CD4-positive, CD25-positive, alpha-beta regulatory T cell (primary cell): ENCODE measurements around the gene PPM1F. TPM values are rescaled to one million over a fixed set of nuclear protein-coding genes. Genes with fewer than 3 reads are reported as not detected.

Source experiments
- ATAC-seq, 2 donors: fragments of 150-1000 bp; cut with Tn5 transposase; one replicate each; pipeline ENCODE4 v1.10.0; 2021; ENCODE audit warnings: low read depth in 2 of 2, moderate number of reproducible peaks in 2 of 2, moderate library complexity in 1 of 2
- DNase-seq, 3 donors: peaks; one replicate each; pipeline versions ENCODE4 v3.0.0 to v3.0.0-alpha.2; 2012 to 2022; ENCODE audit warnings: mixed read lengths in 1 of 3
- H3K27ac ChIP-seq: one replicate; pipeline ENCODE4 v1.7.0; 2013; ENCODE audit warnings: mild to moderate bottlenecking, low read length; ENCODE audit not compliant: insufficient read depth, poor library complexity, severe bottlenecking
- H3K27me3 ChIP-seq: one replicate; pipeline ENCODE4 v1.7.0; 2013; ENCODE audit warnings: low read length; ENCODE audit not compliant: control insufficient read depth, insufficient read depth
- H3K36me3 ChIP-seq: one replicate; pipeline ENCODE4 v1.7.0; 2013; ENCODE audit warnings: mild to moderate bottlenecking, low read length, moderate library complexity; ENCODE audit not compliant: control insufficient read depth, insufficient read depth
- H3K4me1 ChIP-seq: 2 replicates; pipeline ENCODE4 v1.7.0; 2013; ENCODE audit warnings: mild to moderate bottlenecking, low read length; ENCODE audit not compliant: insufficient read depth, control insufficient read depth, poor library complexity, severe bottlenecking
- H3K4me3 ChIP-seq: one replicate; pipeline ENCODE4 v1.7.0; 2013; ENCODE audit warnings: low read depth, mild to moderate bottlenecking, low read length, moderate library complexity
- H3K9me3 ChIP-seq, 2 experiments: 1 replicate in 1 of 2; 2 replicates in 1 of 2; pipeline ENCODE4 v1.7.0; 2013; ENCODE audit warnings: low read length in 2 of 2, mild to moderate bottlenecking in 1 of 2, moderate library complexity in 1 of 2; ENCODE audit not compliant: control insufficient read depth in 2 of 2
- H3K27ac Mint-ChIP-seq, 3 donors: one replicate each; pipeline ENCODE4 v1.8.0; 2020 to 2022; ENCODE audit warnings: mild to moderate bottlenecking in 3 of 3, mixed read lengths in 3 of 3, moderate library complexity in 2 of 3
- H3K27me3 Mint-ChIP-seq: one replicate; pipeline ENCODE4 v1.8.0; 2022; ENCODE audit warnings: mild to moderate bottlenecking, mixed read lengths
- H3K36me3 Mint-ChIP-seq: one replicate; pipeline ENCODE4 v1.8.0; 2020; ENCODE audit warnings: mixed read lengths
- H3K4me1 Mint-ChIP-seq, 4 donors: one replicate each; pipeline ENCODE4 v1.8.0; 2020 to 2022; ENCODE audit warnings: mixed read lengths in 4 of 4, mild to moderate bottlenecking in 1 of 4
- H3K4me3 Mint-ChIP-seq, 4 donors: one replicate each; pipeline ENCODE4 v1.8.0; 2020 to 2022; ENCODE audit warnings: mild to moderate bottlenecking in 4 of 4, mixed read lengths in 4 of 4, moderate library complexity in 3 of 4
- H3K9me3 Mint-ChIP-seq, 7 donors: one replicate each; pipeline ENCODE4 v1.8.0; 2020 to 2022; ENCODE audit warnings: mixed read lengths in 7 of 7, mild to moderate bottlenecking in 3 of 7, moderate library complexity in 2 of 7
- polyA plus RNA-seq, 4 donors: library from polyadenylated mRNA; unstranded; fragments of 300-500 nt; fragmentation: Illumina TruSeq; gene quantifications; one replicate each; pipeline ENCODE4 v1.2.3, GENCODE V29; 2021
- total RNA-seq: library from RNA; stranded (reverse); gene quantifications from one replicate; pipeline ENCODE4 v1.2.3, GENCODE V29; 2022

Gene PPM1F
- total and polyA plus RNA-seq, 5 donors from 2014 or later: 5.6 to 19.6 (median 7.1) TPM

DNA sequence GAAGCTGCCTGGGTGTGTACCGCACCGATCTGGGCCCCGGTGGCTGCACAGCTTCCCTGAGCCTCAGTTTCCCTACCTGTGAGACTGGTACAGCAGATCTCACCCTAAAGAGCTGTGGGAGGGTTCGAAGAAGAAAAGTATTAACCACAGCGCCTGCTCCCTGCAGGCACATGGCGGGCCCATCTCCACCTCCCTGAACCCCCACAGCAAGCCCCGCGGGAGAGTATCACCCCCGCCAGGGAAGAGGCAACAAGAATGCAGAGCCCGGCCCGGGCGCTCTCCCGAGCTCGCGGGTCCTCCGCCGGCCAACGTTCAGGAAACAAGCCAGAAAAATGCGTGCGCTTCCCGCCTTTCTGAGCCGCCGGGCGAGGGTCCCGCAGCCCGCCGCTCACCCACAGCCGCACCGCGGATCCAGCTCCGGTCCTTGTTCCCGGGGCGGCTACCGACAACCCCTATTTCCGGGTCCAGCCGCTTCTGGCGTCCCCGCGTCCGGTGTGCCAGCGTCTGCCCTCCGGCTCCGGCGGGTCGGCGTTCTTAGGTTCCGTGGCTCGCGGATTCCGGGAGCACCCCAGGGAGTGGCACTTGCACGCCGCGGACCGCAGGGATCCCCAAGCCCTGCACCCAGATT is 29.8 kb upstream of the PPM1F start, which contains the start of gene TOP3B:
TSS of gene TOP3B (minus strand) at position 450 of the 628 bp plus-strand sequence. CDS start 7,078 bp downstream, outside the sequence.
- H3K4me1 Mint-ChIP-seq: peaks cover 12 to 49% (median 17%) of the 10 kb centered on the region in 4 donors
- Histone ChIP-seq H3K36me3 (peaks cover 7% of the 10 kb centered on the region), H3K4me1 (peaks cover 16% of the 10 kb centered on the region), H3K27ac (peak within 1 kb of the TSS; percentile 69), H3K4me3 (peak within 1 kb of the TSS; percentile 71), H3K9me3 (no peaks in the 10 kb centered on the region), H3K27me3 (no peaks in the 10 kb centered on the region)
- peak; percentile 63 to 88 (median 76) for DNase-seq
- H3K27me3 Mint-ChIP-seq: no peaks in the 10 kb centered on the region
- H3K4me3 Mint-ChIP-seq: peak within 1 kb of the TSS; percentile 87 to 95 (median 90)
- ATAC-seq: peak; percentile 84 to 87
- H3K36me3 Mint-ChIP-seq: peaks cover 3% of the 10 kb centered on the region
- H3K27ac Mint-ChIP-seq: peak within 1 kb of the TSS; percentile 84 to 92 (median 92)
- no peaks in the 10 kb centered on the region for H3K9me3 Mint-ChIP-seq

DNA sequence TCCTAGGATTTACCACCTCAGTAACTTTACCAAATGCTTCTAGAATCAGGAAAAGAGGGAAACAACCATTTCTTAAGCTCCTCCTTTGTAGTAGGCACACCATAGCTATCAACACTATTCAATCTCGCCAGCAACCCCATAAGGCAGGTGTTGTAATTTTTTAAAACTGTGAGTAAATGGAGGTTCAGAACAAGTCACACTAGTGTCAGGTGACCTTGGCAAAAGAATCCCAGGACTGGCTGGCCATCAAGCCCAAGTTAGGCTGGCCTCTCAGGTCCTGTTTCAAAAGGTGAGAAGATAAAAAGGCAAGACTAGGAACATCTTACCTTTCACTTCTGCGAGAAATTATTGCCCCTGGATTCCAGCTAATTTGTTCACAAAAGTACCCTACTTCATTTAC is 29.2 kb upstream of the PPM1F start:
- peak overlapping the region; percentile 87 to 95 (median 90) for H3K4me3 Mint-ChIP-seq
- Histone ChIP-seq H3K36me3 (peaks cover 7% of the 10 kb centered on the region), H3K4me3 (peak overlapping the region; percentile 70), H3K4me1 (peaks cover 16% of the 10 kb centered on the region), H3K27ac (peak overlapping the region; percentile 69), H3K9me3 (no peaks in the 10 kb centered on the region), H3K27me3 (no peaks in the 10 kb centered on the region)
- H3K36me3 Mint-ChIP-seq: peaks cover 3% of the 10 kb centered on the region
- DNase-seq (no peak), ATAC-seq (no peak)
- no peaks in the 10 kb centered on the region for H3K9me3 Mint-ChIP-seq
- peaks cover 12 to 51% (median 18%) of the 10 kb centered on the region in 4 donors for H3K4me1 Mint-ChIP-seq
- no peaks in the 10 kb centered on the region for H3K27me3 Mint-ChIP-seq
- H3K27ac Mint-ChIP-seq: peak overlapping the region; percentile 84 to 92 (median 92)

DNA sequence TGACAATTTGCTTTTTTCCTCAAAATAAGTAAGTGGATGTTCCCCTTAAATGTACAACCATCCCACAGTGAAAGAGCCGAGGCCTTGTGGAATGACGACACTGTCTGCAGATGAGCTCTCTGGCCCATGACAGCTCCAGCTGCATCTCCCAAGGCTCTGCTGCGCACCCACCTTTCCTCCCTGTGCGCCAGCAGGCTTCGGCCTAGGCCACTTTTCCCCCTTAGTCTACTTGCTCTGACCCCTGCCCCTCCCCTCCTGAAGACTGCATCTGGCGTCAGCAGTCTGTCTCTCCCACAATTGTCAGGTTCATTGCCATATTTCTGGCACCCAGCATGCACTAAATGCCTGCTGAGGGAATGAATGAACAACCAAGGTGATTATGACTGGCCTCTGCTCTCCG is 27.9 kb upstream of the PPM1F start:
- no peaks in the 10 kb centered on the region for H3K27me3 ChIP-seq
- Mint-ChIP-seq H3K4me3 (peak overlapping the region in 3 of 4 donors; percentile 44 to 87 (median 59)), H3K9me3 (no peaks in the 10 kb centered on the region), H3K4me1 (peaks cover 17 to 55% (median 20%) of the 10 kb centered on the region in 4 donors), H3K36me3 (peaks cover 6% of the 10 kb centered on the region), H3K27ac (peak overlapping the region in 1 of 3 donors; percentile 15), H3K27me3 (no peaks in the 10 kb centered on the region)
- no peaks in the 10 kb centered on the region for H3K9me3 ChIP-seq
- peaks cover 8% of the 10 kb centered on the region for H3K36me3 ChIP-seq
- ATAC-seq (no peak), DNase-seq (no peak)
- H3K4me3 ChIP-seq: no peak overlapping the region
- peaks cover 16% of the 10 kb centered on the region for H3K4me1 ChIP-seq
- no peak overlapping the region for H3K27ac ChIP-seq

DNA sequence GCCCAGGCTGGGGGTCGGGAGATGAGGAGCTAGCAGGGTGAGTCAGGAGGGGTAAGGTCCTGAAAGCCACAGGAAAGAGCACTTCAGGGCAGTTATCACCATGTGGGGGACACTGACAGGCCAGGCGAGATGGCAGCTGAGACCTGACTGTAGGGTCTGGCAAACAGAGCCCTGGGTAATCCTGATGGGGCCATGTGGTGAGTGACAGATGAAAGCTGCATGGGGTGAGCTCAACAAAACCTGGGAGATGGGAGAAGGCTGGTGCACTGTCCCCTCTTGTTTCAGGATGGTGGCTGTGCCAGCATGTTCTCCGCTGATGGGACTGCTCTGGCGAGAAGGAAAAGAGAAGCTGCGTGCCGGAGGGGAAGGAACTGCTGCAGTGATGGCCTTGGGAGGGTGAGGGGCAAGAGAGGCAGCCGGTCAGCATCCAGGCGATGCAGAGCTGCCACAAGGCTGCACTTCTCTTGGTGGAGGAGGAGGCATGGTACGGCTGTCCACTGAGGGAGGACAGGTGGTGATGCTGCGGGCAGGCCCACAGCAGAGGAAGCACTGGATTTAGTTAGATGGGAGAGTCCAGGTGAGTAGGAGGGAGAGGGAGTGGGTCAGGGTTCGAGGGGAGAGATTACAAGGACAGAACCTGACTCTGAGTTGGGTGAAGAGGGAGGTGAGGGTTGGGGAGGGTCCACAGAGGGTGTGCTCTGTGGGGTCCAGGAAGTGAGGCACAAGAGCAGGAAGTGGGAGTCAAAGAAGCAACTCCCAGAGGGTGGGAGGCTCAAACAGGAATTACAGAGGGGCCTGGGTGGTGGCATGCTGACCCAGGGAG is 26.1 kb upstream of the PPM1F start:
- no peaks in the 10 kb centered on the region for H3K9me3 ChIP-seq
- H3K4me1 Mint-ChIP-seq: peaks cover 18 to 53% (median 21%) of the 10 kb centered on the region in 4 donors
- no peak overlapping the region for H3K27ac ChIP-seq
- H3K9me3 Mint-ChIP-seq: no peaks in the 10 kb centered on the region
- peaks cover 16% of the 10 kb centered on the region for H3K4me1 ChIP-seq
- DNase-seq (no peak), ATAC-seq (no peak)
- H3K27me3 Mint-ChIP-seq: no peaks in the 10 kb centered on the region
- H3K4me3 ChIP-seq: no peak overlapping the region
- H3K36me3 Mint-ChIP-seq: peaks cover 15% of the 10 kb centered on the region
- peaks cover 25% of the 10 kb centered on the region for H3K36me3 ChIP-seq
- peak overlapping the region in 3 of 4 donors; percentile 22 to 72 (median 22) for H3K4me3 Mint-ChIP-seq
- no peaks in the 10 kb centered on the region for H3K27me3 ChIP-seq
- H3K27ac Mint-ChIP-seq: peak overlapping the region; percentile 65 to 81 (median 65)

DNA sequence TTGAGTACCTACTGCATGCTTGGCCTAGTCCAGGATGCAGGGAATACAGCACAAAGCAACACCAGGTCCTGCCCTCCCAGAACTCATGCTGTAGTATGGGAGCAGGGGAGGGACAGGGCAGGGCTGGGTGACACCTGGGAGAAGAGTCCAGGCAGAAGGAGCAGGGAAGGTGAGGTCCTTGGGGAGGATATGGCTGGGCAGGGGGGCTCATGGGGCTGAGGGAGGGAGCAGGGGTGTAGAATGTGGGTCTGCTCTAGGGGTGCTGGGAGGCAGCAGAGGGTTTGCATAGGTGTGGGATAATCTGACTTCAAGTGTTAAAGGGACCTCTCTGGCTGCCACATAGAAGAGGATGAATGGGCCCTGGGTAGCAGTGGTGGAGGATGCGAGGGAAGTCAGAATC is 25.2 kb upstream of the PPM1F start:
- H3K4me1 Mint-ChIP-seq: peaks cover 17 to 53% (median 22%) of the 10 kb centered on the region in 4 donors
- H3K36me3 Mint-ChIP-seq: peaks cover 15% of the 10 kb centered on the region
- Histone ChIP-seq H3K27me3 (no peaks in the 10 kb centered on the region), H3K27ac (no peak overlapping the region), H3K36me3 (peaks cover 33% of the 10 kb centered on the region), H3K4me3 (no peak overlapping the region), H3K9me3 (no peaks in the 10 kb centered on the region), H3K4me1 (peaks cover 13% of the 10 kb centered on the region)
- DNase-seq (no peak), ATAC-seq (no peak)
- H3K27ac Mint-ChIP-seq: no peak overlapping the region
- H3K4me3 Mint-ChIP-seq: peak overlapping the region in 1 of 4 donors; percentile 72
- H3K9me3 Mint-ChIP-seq: no peaks in the 10 kb centered on the region
- H3K27me3 Mint-ChIP-seq: no peaks in the 10 kb centered on the region

DNA sequence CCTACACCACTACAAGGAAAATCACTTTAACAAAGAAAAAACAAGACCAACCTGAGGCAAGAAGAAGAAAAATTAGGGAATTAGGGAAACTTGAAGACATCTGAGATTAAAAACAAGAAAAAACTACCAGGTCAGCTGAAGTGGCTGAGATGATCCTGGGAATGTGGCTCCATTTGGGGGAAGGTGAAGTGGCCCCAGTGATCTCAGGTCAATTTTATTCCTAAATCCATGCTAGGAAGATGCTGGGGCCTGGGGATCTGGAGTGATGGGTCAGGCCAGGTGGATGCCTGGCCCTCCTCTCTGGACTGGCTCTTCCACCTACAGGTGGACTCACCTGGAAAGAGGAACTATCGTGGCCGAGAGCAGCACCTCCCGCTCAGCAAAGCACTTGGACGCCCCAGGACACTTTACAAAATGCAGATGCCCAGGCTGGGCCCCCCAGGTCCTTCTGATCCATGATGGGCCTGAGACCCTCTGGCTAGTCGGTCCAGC is 23.3 kb upstream of the PPM1F start:
- Mint-ChIP-seq H3K36me3 (peaks cover 20% of the 10 kb centered on the region), H3K9me3 (no peaks in the 10 kb centered on the region), H3K27ac (peak overlapping the region in 1 of 3 donors; percentile 61), H3K4me3 (no peak overlapping the region), H3K27me3 (no peaks in the 10 kb centered on the region), H3K4me1 (peaks cover 10 to 36% (median 16%) of the 10 kb centered on the region in 4 donors)
- H3K27ac ChIP-seq: no peak overlapping the region
- DNase-seq: no peak
- H3K9me3 ChIP-seq: no peaks in the 10 kb centered on the region
- no peak for ATAC-seq
- H3K4me1 ChIP-seq: no peaks in the 10 kb centered on the region
- H3K36me3 ChIP-seq: peaks cover 49% of the 10 kb centered on the region
- H3K27me3 ChIP-seq: no peaks in the 10 kb centered on the region
- H3K4me3 ChIP-seq: no peak overlapping the region

DNA sequence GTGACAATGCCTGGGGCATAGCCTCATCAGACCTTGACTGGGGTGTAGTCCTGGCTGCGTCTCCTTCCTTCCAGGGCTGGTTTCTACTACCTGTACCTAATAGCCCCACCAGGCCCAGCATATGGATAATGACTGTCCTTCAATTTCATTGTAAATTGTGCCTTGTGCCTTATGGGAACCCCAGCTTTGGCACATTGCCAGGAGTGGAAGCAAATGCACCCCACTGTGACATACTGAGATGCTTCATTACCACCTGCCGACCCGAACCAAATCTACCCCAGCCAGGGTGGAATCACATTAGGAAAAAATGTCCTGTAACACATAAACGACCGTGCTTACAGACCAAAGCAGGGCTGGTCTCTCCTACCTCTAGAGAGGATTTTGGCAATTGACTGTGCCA is 22.6 kb upstream of the PPM1F start:
- Histone ChIP-seq H3K27ac (no peak overlapping the region), H3K27me3 (no peaks in the 10 kb centered on the region), H3K36me3 (peaks cover 53% of the 10 kb centered on the region), H3K9me3 (no peaks in the 10 kb centered on the region), H3K4me1 (no peaks in the 10 kb centered on the region), H3K4me3 (no peak overlapping the region)
- Mint-ChIP-seq H3K27ac (no peak overlapping the region), H3K4me1 (peaks cover 10 to 30% (median 14%) of the 10 kb centered on the region in 4 donors), H3K4me3 (no peak overlapping the region), H3K9me3 (no peaks in the 10 kb centered on the region), H3K36me3 (peaks cover 25% of the 10 kb centered on the region), H3K27me3 (no peaks in the 10 kb centered on the region)
- ATAC-seq (no peak), DNase-seq (no peak)
